Muscle layer of colon (tissue), 2 donors: Measurements from ENCODE around the gene IL4R.
"Not testable (repeated sequence)": the region's sequence is repeated elsewhere in the genome, so short reads cannot be mapped to it uniquely, and the experiment has no call there.

Source experiments
- H3K27ac ChIP-seq: one replicate; pipeline ENCODE4 v1.7.0; 2013; ENCODE audit warnings: low read depth, mild to moderate bottlenecking, low read length, moderate library complexity
- H3K27me3 ChIP-seq, 2 donors: one replicate each; pipeline ENCODE4 v1.7.0; 2013; ENCODE audit warnings: low read length in 2 of 2, mild to moderate bottlenecking in 2 of 2; ENCODE audit not compliant: insufficient read depth in 2 of 2, control insufficient read depth in 1 of 2
- H3K36me3 ChIP-seq: one replicate; pipeline ENCODE4 v1.7.0; 2013; ENCODE audit warnings: mild to moderate bottlenecking, low read length; ENCODE audit not compliant: insufficient read depth
- H3K4me1 ChIP-seq: one replicate; pipeline ENCODE4 v1.7.0; 2013; ENCODE audit warnings: mild to moderate bottlenecking, low read length; ENCODE audit not compliant: insufficient read depth
- H3K4me3 ChIP-seq, 2 donors: one replicate each; pipeline ENCODE4 v1.7.0; 2013; ENCODE audit warnings: low read length in 2 of 2, low read depth in 1 of 2, mild to moderate bottlenecking in 1 of 2, moderate library complexity in 1 of 2
- H3K9ac ChIP-seq: one replicate; pipeline ENCODE4 v1.7.0; 2013; ENCODE audit warnings: low read length
- H3K9me3 ChIP-seq: one replicate; pipeline ENCODE4 v1.7.0; 2013; ENCODE audit warnings: mild to moderate bottlenecking, low read length
- donor health status: abdominal sarcoma.
- donor health status: Adenocarcinoma of cecum.

Gene IL4R

DNA sequence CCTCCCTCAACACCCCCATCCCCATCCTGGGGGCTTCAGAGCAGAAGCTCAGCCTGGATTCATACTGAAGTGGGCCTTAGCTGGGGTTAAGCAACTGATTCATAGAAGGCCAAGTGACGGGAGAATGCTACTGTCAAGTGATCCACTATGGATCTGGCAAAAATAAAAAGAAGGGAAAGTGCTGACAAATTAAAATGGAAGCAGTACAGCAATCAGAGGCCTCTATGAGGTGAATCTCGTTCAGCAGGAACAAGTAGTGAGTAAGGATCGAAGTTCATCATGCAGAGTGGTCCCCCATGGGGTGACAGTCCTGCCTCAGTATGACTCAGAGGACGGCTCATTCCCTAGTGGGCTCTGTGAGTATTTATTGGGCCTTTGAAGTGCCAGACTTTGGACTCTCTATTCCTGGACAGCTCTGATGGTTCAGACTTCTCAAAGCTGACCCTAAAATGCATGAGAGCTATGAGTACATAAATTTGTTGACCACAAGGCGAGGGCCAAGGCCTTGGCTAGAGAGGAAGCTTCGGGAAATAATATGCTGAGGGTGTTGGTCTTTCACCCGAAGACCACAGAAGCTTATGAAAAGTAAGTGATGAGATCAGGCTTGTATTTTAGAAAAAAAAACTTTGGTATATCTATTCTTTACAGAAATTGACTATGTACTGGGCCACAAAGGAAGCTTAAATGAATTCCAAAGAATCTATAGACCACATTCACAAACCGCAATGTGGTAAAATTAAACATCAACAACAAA, 39.9 kb upstream of the IL4R start:
- H3K4me3 ChIP-seq = no peak overlapping the region
- H3K36me3 ChIP-seq = no peaks in the 10 kb centered on the region
- H3K4me1 ChIP-seq = no peaks in the 10 kb centered on the region
- no peaks in the 10 kb centered on the region for H3K9me3 ChIP-seq
- no peak overlapping the region for H3K27ac ChIP-seq
- H3K9ac ChIP-seq = no peak overlapping the region
- H3K27me3 ChIP-seq = no peaks in the 10 kb centered on the region

DNA sequence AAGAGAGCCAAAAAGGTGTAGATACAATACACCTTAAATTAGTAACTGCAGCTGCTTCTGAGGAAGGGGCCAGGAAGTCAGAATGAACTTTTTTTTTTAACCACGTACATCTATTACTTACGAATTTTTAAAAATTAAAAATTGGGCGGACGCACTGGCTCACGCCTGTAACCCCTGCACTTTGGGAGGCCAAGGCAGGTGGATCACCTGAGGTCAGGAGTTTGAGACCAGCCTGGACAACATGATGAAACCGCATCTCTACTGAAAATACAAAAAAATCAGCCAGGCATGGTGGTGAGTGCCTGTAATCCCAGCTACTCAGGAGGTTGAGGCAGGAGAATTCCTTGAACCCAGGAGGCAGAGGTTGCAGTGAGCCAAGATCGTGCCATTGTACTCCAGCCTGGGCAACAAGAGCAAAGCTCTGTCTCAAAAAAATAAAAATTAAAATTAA, 39.3 kb upstream of the IL4R start:
- H3K9me3 ChIP-seq, H3K9ac ChIP-seq, H3K36me3 ChIP-seq, H3K27ac ChIP-seq, H3K4me3 ChIP-seq, H3K4me1 ChIP-seq, H3K27me3 ChIP-seq: not testable (repeated sequence)

DNA sequence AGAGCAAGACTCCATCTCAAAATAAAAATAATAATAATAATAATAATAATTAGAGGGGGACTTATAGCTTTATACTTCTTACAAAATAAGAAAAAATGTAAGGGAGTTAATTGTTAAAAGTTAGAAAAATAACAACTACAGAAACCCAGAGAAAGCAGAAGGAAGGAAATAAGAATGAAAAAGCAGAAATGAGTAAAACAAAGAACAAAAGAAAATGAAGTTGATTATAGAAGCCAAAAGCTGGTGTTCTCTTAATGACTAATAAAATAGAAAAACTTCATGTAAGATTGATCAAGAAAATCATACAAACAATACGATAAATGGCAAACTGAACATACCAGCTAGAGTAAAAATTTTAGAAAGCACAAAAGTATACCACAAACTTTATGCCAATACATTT, 38.4 kb upstream of the IL4R start:
- Histone ChIP-seq H3K27me3 (no peaks in the 10 kb centered on the region), H3K27ac (no peak overlapping the region), H3K9ac (no peak overlapping the region), H3K9me3 (no peaks in the 10 kb centered on the region), H3K4me3 (no peak overlapping the region), H3K4me1 (no peaks in the 10 kb centered on the region), H3K36me3 (no peaks in the 10 kb centered on the region)

DNA sequence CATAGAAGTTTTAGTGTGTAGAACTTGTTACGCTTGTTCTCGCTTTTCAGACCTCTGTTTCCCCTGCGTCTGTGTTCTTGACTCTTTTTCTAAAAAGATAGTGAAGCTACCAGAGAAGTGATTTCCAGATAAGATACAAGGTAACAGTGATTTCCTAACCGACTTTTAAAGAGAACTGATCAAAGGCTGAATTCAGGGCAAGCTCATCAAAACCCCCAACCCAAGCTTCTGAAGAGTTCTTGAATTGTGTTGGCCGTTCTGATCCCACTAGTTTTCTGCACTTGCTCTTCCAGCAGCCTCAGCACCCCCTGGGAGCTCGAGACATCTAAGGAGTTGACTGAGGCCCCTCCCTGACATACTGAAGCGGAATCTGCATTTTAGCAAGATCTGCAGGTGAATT, 32.5 kb upstream of the IL4R start:
- no peaks in the 10 kb centered on the region for H3K27me3 ChIP-seq
- H3K36me3 ChIP-seq = no peaks in the 10 kb centered on the region
- no peak overlapping the region for H3K9ac ChIP-seq
- H3K27ac ChIP-seq = no peak overlapping the region
- H3K4me1 ChIP-seq = no peaks in the 10 kb centered on the region
- no peak overlapping the region for H3K4me3 ChIP-seq
- H3K9me3 ChIP-seq = no peaks in the 10 kb centered on the region

DNA sequence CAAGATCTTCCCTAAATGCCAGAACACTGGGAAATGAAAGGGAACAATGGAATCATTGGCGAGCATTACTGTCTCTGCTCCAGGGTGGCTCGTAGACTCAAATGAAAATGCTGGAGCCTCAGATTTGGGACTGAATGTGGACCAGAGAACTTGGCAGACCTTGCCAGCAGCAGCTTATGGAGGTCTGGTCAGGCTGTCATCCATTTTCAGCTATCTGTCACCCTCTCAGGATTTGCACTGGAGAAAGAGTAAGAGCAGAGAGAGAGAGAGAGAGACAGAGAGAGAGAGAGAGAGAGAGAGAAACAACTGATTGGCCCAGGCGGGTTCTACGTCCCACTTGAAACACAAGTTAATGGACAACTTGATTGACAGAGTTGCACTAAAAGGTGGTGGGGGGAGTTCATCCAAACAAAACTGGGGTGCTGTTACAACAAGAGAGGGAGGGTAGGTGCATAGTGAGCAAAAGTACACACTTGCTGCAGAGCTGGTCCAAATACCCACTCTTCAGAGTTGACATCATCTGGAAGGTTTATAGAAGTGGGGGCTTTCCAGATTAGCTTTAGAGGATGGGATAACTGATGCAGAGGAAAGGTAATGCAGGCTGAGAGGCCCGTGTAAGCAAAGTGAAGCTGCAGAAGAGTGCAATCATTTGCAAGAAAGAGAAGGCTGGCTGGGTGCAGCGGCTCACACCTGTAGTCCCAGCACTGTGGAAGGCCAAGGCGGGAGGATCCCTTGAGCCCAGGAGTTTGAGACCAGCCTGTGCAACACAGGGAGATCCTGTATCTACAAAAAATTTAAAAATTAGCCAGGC, 28.7 kb upstream of the IL4R start:
- Histone ChIP-seq H3K9me3 (no peaks in the 10 kb centered on the region), H3K27me3 (no peaks in the 10 kb centered on the region), H3K4me3 (no peak overlapping the region), H3K36me3 (no peaks in the 10 kb centered on the region), H3K9ac (no peak overlapping the region), H3K27ac (no peak overlapping the region), H3K4me1 (no peaks in the 10 kb centered on the region)

DNA sequence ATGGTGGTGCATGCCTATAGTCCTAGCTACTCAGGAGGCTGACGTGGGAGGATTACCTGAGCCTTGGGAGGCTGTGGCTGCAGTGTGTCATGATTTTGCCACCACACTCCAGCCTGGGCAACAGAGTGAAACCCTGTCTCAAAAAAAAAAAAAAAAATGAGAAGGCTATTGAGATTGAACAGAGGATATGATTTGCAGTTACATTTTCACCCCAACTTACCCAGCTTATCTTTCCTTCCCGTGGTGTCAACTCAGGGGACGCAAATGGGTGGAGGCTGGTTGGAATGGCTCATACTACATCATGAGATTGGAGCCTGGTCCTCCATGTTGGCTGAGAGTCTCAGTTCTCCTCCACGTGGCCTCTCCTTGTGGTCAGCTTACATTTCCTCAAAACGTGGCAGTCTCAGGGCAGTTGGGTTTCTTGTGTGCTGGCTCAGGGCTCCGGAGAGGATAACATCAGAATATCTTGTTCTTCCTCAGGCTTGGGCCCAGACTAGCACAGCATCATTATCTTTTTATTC, 28.0 kb upstream of the IL4R start:
- H3K27me3 ChIP-seq = no peaks in the 10 kb centered on the region
- H3K4me3 ChIP-seq = no peak overlapping the region
- H3K36me3 ChIP-seq = no peaks in the 10 kb centered on the region
- H3K27ac ChIP-seq = no peak overlapping the region
- no peak overlapping the region for H3K9ac ChIP-seq
- H3K4me1 ChIP-seq = no peaks in the 10 kb centered on the region
- no peaks in the 10 kb centered on the region for H3K9me3 ChIP-seq

DNA sequence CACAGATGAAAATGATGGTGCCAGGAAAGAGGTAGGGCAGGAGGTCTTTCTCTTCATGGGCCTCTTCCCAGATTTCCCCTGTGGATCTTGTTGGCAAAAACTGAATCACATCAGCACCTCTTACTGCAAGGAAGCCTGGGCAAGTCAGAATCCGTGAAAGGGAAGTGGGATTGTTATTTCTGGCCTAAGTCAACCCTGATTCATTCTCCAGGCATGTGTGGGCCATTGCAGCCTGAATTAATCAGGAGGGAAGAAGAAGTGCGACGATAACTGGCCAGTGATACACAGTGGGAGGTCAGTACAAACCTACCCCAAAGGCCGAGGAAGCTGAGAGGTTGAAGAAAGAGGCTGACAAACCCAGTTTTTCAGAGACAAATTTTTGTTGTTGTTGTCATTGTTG, 27.3 kb upstream of the IL4R start:
- H3K4me3 ChIP-seq = no peak overlapping the region
- no peaks in the 10 kb centered on the region for H3K27me3 ChIP-seq
- no peak overlapping the region for H3K9ac ChIP-seq
- no peaks in the 10 kb centered on the region for H3K4me1 ChIP-seq
- H3K36me3 ChIP-seq = no peaks in the 10 kb centered on the region
- no peaks in the 10 kb centered on the region for H3K9me3 ChIP-seq
- no peak overlapping the region for H3K27ac ChIP-seq

DNA sequence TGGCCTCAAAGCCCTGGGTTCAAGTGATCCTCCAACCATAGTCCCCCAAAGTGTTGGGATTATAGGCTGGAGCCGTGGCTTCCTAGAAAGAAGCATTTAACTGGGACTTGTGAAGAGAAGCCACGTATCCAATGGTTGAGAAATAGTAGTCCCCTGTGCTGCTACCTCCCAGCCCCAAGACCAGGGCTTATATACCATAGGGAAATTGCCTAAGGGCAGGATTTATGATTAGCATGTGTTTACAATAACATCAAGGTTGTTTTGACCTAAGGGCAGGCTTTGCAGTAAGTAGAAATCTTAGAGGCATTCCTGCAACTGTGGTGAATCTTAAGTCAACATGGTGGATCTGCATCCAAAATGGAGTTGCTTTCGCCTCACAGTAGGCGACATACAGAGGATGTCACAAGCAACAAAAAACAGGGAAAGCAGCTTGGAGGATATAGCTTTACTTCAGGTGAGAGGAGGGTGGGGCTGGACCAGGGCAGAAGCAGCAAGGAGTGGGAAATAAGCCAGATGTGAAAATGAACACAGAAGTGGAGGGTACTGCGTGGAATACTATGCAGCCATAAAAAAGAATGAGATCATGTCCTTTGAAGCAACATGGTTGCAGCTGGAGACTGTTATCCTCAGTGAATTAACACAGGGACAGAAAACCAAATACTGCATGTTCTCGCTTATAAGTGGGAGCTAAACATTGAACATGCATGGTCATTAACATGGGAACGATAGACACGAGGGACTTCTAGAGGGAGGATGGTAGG, 26.5 kb upstream of the IL4R start:
- H3K27me3 ChIP-seq = no peaks in the 10 kb centered on the region
- no peak overlapping the region for H3K27ac ChIP-seq
- no peaks in the 10 kb centered on the region for H3K4me1 ChIP-seq
- H3K9ac ChIP-seq = no peak overlapping the region
- H3K4me3 ChIP-seq = no peak overlapping the region
- H3K36me3 ChIP-seq = no peaks in the 10 kb centered on the region
- no peaks in the 10 kb centered on the region for H3K9me3 ChIP-seq

DNA sequence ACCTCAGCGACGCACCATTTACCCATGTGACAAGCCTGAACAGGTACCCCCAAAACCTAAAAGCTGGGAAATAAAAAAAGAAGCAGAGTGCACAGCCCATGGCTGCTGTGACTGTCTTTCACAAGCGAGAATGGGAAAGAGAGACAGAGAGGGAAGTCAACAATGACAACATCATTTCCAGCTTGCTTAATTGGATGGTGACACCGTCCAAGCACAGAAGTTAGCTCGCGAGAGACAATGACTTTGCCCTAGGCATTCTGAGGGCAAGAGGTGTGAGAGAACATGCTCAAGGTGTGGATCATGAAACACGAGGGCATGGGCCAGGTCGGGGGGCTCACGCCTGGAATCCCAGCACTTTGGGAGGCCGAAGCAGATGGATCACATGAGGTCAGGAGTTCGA, 25.9 kb upstream of the IL4R start:
- no peaks in the 10 kb centered on the region for H3K9me3 ChIP-seq
- H3K9ac ChIP-seq = no peak overlapping the region
- no peak overlapping the region for H3K4me3 ChIP-seq
- no peaks in the 10 kb centered on the region for H3K4me1 ChIP-seq
- no peaks in the 10 kb centered on the region for H3K36me3 ChIP-seq
- H3K27ac ChIP-seq = no peak overlapping the region
- no peaks in the 10 kb centered on the region for H3K27me3 ChIP-seq

DNA sequence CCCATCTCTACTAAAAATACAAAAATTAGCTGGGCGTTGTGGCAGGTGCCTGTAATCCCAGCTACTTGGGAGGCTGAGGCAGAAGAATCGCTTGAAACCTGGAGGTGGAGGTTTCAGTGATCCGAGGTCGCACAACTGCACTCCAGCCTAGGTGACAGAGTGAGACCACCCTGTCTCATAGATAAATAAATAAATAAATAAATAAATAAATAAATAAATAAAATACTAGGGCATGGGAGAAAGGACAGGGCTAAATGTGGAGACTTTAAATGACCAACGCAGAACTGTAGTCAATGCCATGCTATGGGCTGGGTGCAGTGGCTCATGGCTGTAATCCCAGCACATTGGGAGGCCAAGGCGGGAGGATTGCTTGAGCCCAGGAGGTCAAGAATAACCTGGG, 25.5 kb upstream of the IL4R start:
- not testable (repeated sequence) for H3K4me3 ChIP-seq, H3K4me1 ChIP-seq, H3K9ac ChIP-seq, H3K36me3 ChIP-seq, H3K27ac ChIP-seq, H3K27me3 ChIP-seq, H3K9me3 ChIP-seq

DNA sequence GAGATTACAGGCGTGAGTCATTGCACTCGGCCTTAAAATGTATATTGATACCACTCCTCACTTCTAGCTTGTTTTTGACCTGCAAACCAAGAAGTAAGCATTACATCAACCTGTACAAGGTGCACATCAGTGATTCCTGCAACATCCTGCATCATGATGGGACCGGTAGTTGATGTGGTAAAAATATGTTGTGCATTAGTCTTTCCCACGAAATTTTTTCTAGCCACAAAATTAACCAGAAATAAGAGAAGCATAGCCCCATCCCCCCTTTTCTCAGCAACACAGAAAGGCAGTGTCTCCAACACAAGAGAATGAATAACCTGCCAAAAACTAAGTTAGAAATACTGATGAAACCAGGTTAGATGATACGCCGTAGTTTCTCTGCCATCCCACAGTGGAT, 24.1 kb upstream of the IL4R start:
- H3K36me3 ChIP-seq = no peaks in the 10 kb centered on the region
- no peak overlapping the region for H3K9ac ChIP-seq
- H3K4me3 ChIP-seq = no peak overlapping the region
- H3K9me3 ChIP-seq = no peaks in the 10 kb centered on the region
- H3K27ac ChIP-seq = no peak overlapping the region
- H3K27me3 ChIP-seq = no peaks in the 10 kb centered on the region
- H3K4me1 ChIP-seq = no peaks in the 10 kb centered on the region
